ENCODE results near the gene SLCO4A1.

Gene SLCO4A1

GRCh38 chr20:62664019-62664971 is 22.0 kb downstream of the SLCO4A1 start:
- no peak overlapping the region for H3K4me3 ChIP-seq (ENCODE audit: low read length)
- H3K27ac ChIP-seq (ENCODE audit: low read depth, low read length): no peak overlapping the region
- no peaks in the 10 kb centered on the region for H3K4me1 ChIP-seq (ENCODE audit: control insufficient read depth, insufficient read depth, low read length)
- H3K9ac ChIP-seq (ENCODE audit: low read length): no peak overlapping the region
- H3K36me3 ChIP-seq (ENCODE audit: control insufficient read depth, insufficient read depth, low read length): no peaks in the 10 kb centered on the region
- H3K27me3 ChIP-seq (ENCODE audit: control insufficient read depth, insufficient read depth, low read length): no peaks in the 10 kb centered on the region

- Histone ChIP-seq H3K4me1 (ENCODE audit: control insufficient read depth, insufficient read depth, low read length) (no peaks in the 10 kb centered on the region), H3K36me3 (ENCODE audit: control insufficient read depth, insufficient read depth, low read length) (no peaks in the 10 kb centered on the region), H3K27me3 (ENCODE audit: control insufficient read depth, insufficient read depth, low read length) (no peaks in the 10 kb centered on the region), H3K4me3 (ENCODE audit: low read length) (no peak overlapping the region), H3K9ac (ENCODE audit: low read length) (no peak overlapping the region), H3K27ac (ENCODE audit: low read depth, low read length) (no peak overlapping the region)
Measured at GRCh38 chr20:62665153-62665754, 23.0 kb downstream of the SLCO4A1 start.

- no peaks in the 10 kb centered on the region for H3K36me3 ChIP-seq (ENCODE audit: control insufficient read depth, insufficient read depth, low read length)
- H3K4me1 ChIP-seq (ENCODE audit: control insufficient read depth, insufficient read depth, low read length): no peaks in the 10 kb centered on the region
- no peak overlapping the region for H3K27ac ChIP-seq (ENCODE audit: low read depth, low read length)
- H3K9ac ChIP-seq (ENCODE audit: low read length): no peak overlapping the region
- H3K27me3 ChIP-seq (ENCODE audit: control insufficient read depth, insufficient read depth, low read length): no peaks in the 10 kb centered on the region
- no peak overlapping the region for H3K4me3 ChIP-seq (ENCODE audit: low read length)
Measured at GRCh38 chr20:62665826-62666735, 23.8 kb downstream of the SLCO4A1 start.

DNA sequence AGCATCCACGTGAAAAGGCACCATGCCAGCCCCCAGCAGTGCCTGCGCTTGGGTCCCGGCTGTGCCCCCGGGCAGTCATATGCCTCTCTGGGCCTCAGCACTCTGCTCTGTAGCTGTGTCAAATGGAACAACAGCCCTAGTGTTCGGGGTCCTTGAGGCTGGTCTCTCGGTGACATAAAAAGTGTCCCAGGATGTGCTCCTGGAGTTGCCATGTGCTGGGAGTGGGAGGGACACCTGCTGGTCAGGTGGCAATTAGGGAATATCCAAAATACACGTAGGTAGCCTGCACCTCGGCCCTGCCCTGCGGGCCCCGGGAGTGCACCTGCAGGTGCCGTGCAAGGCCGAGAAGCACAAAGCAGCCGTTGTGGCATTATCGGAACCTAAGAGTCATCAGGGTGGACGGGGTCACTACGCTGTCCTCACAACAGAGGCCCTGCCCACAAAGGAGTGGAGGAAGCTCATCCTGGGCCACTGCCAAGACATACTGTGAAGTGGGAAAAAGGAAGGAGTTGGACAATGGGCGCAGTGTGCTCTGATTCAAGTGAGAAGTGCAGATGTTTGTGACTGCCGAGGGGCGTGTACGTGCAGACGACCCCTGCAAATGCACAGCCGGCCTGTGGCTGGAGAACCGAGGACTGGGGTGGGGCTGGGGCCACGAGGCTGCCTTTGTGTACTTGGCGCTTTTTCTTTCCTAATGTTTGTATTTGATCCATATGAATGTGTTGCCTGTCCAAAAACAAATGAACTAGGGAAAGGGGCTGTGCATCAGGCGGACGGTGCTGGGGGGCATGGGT is 24.6 kb downstream of the SLCO4A1 start:
- H3K9ac ChIP-seq (ENCODE audit: low read length): no peak overlapping the region
- no peak overlapping the region for H3K27ac ChIP-seq (ENCODE audit: low read depth, low read length)
- no peak overlapping the region for H3K4me3 ChIP-seq (ENCODE audit: low read length)
- H3K27me3 ChIP-seq (ENCODE audit: control insufficient read depth, insufficient read depth, low read length): no peaks in the 10 kb centered on the region
- H3K4me1 ChIP-seq (ENCODE audit: control insufficient read depth, insufficient read depth, low read length): no peaks in the 10 kb centered on the region
- H3K36me3 ChIP-seq (ENCODE audit: control insufficient read depth, insufficient read depth, low read length): no peaks in the 10 kb centered on the region

DNA sequence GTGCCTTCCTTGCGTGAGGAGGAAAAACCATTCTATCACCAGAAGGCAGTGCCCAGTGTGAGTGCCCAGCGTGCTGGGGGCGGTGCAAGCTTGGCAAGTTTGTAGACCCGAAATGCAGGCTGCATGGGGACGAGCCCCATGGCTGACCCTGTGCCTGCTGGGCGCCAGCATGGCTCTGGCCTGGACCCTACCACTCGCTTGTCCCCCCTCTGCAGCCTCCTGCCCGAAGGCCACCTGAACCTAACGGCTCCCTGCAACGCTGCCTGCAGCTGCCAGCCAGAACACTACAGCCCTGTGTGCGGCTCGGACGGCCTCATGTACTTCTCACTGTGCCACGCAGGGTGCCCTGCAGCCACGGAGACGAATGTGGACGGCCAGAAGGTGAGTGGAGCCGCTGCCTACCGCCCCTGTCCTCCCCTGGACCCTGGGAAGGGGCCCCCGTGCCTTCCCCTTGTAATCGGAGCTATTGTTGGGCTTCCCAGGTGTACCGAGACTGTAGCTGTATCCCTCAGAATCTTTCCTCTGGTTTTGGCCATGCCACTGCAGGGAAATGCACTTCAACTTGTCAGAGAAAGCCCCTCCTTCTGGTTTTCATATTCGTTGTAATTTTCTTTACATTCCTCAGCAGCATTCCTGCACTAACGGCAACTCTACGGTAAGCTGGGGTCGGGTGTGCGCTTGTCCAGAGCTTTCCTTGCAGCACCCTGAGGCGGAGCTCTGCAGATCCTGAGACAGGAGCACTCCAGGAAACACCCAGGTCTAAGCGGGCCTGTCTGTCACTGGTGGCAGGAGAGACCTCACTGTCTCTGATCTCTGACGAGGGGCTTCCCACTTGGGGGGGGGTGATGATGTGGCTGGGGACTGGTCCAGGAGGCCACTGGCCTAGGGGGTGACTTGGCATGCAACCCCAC is 25.5 kb downstream of the SLCO4A1 start:
- H3K27me3 ChIP-seq (ENCODE audit: control insufficient read depth, insufficient read depth, low read length): no peaks in the 10 kb centered on the region
- H3K4me1 ChIP-seq (ENCODE audit: control insufficient read depth, insufficient read depth, low read length): no peaks in the 10 kb centered on the region
- H3K4me3 ChIP-seq (ENCODE audit: low read length): no peak overlapping the region
- no peaks in the 10 kb centered on the region for H3K36me3 ChIP-seq (ENCODE audit: control insufficient read depth, insufficient read depth, low read length)
- H3K9ac ChIP-seq (ENCODE audit: low read length): no peak overlapping the region
- no peak overlapping the region for H3K27ac ChIP-seq (ENCODE audit: low read depth, low read length)

GRCh38 chr20:62668441-62669027 is 26.2 kb downstream of the SLCO4A1 start:
- Histone ChIP-seq H3K9ac (ENCODE audit: low read length) (no peak overlapping the region), H3K4me3 (ENCODE audit: low read length) (no peak overlapping the region), H3K27ac (ENCODE audit: low read depth, low read length) (no peak overlapping the region), H3K4me1 (ENCODE audit: control insufficient read depth, insufficient read depth, low read length) (no peaks in the 10 kb centered on the region), H3K27me3 (ENCODE audit: control insufficient read depth, insufficient read depth, low read length) (no peaks in the 10 kb centered on the region), H3K36me3 (ENCODE audit: control insufficient read depth, insufficient read depth, low read length) (no peaks in the 10 kb centered on the region)

GRCh38 chr20:62669249-62669648 is 26.9 kb downstream of the SLCO4A1 start:
- no peak overlapping the region for H3K27ac ChIP-seq (ENCODE audit: low read depth, low read length)
- H3K9ac ChIP-seq (ENCODE audit: low read length): no peak overlapping the region
- no peaks in the 10 kb centered on the region for H3K4me1 ChIP-seq (ENCODE audit: control insufficient read depth, insufficient read depth, low read length)
- H3K27me3 ChIP-seq (ENCODE audit: control insufficient read depth, insufficient read depth, low read length): no peaks in the 10 kb centered on the region
- no peaks in the 10 kb centered on the region for H3K36me3 ChIP-seq (ENCODE audit: control insufficient read depth, insufficient read depth, low read length)
- no peak overlapping the region for H3K4me3 ChIP-seq (ENCODE audit: low read length)

- Histone ChIP-seq H3K4me1 (ENCODE audit: control insufficient read depth, insufficient read depth, low read length) (no peaks in the 10 kb centered on the region), H3K4me3 (ENCODE audit: low read length) (no peak overlapping the region), H3K9ac (ENCODE audit: low read length) (no peak overlapping the region), H3K27ac (ENCODE audit: low read depth, low read length) (no peak overlapping the region), H3K27me3 (ENCODE audit: control insufficient read depth, insufficient read depth, low read length) (no peaks in the 10 kb centered on the region), H3K36me3 (ENCODE audit: control insufficient read depth, insufficient read depth, low read length) (no peaks in the 10 kb centered on the region)
Measured at GRCh38 chr20:62670156-62670555, 27.9 kb downstream of the SLCO4A1 start.

GRCh38 chr20:62670998-62671397 is 28.7 kb downstream of the SLCO4A1 start:
- Histone ChIP-seq H3K9ac (ENCODE audit: low read length) (no peak overlapping the region), H3K4me1 (ENCODE audit: control insufficient read depth, insufficient read depth, low read length) (no peaks in the 10 kb centered on the region), H3K36me3 (ENCODE audit: control insufficient read depth, insufficient read depth, low read length) (no peaks in the 10 kb centered on the region), H3K27me3 (ENCODE audit: control insufficient read depth, insufficient read depth, low read length) (no peaks in the 10 kb centered on the region), H3K4me3 (ENCODE audit: low read length) (no peak overlapping the region), H3K27ac (ENCODE audit: low read depth, low read length) (no peak overlapping the region)

DNA sequence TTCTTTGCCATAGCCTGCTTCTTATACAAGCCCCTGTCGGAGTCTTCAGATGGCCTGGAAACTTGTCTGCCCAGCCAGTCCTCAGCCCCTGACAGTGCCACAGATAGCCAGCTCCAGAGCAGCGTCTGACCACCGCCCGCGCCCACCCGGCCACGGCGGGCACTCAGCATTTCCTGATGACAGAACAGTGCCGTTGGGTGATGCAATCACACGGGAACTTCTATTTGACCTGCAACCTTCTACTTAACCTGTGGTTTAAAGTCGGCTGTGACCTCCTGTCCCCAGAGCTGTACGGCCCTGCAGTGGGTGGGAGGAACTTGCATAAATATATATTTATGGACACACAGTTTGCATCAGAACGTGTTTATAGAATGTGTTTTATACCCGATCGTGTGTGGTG is 29.5 kb downstream of the SLCO4A1 start:
- no peaks in the 10 kb centered on the region for H3K4me1 ChIP-seq (ENCODE audit: control insufficient read depth, insufficient read depth, low read length)
- H3K27ac ChIP-seq (ENCODE audit: low read depth, low read length): no peak overlapping the region
- no peak overlapping the region for H3K9ac ChIP-seq (ENCODE audit: low read length)
- no peak overlapping the region for H3K4me3 ChIP-seq (ENCODE audit: low read length)
- no peaks in the 10 kb centered on the region for H3K27me3 ChIP-seq (ENCODE audit: control insufficient read depth, insufficient read depth, low read length)
- no peaks in the 10 kb centered on the region for H3K36me3 ChIP-seq (ENCODE audit: control insufficient read depth, insufficient read depth, low read length)

DNA sequence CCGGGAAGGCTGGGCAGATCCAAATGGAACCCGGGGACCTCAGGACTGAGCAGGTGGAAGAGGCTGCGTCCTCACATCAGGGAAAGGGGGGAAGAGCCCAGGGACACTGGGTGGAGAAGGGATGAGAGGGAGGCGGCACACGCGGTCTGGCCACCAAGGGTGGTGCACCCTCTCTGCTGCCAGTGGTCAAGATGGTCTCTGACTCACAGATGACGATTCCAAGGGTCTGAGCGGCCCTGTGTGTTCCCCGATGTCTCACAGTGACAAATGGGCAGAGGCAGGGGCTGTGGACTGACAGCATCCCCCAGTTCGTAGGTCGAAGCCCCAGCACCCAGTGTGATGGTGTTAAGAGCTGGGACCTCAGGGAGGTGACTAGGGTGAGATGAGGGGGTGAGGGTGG is 32.1 kb downstream of the SLCO4A1 start:
- Histone ChIP-seq H3K27me3 (ENCODE audit: control insufficient read depth, insufficient read depth, low read length) (no peaks in the 10 kb centered on the region), H3K27ac (ENCODE audit: low read depth, low read length) (no peak overlapping the region), H3K4me3 (ENCODE audit: low read length) (no peak overlapping the region), H3K4me1 (ENCODE audit: control insufficient read depth, insufficient read depth, low read length) (no peaks in the 10 kb centered on the region), H3K36me3 (ENCODE audit: control insufficient read depth, insufficient read depth, low read length) (no peaks in the 10 kb centered on the region), H3K9ac (ENCODE audit: low read length) (no peak overlapping the region)
